Measurements from ENCODE around the gene ARMC3. TPM values are rescaled to one million over a fixed set of nuclear protein-coding genes. Genes with fewer than 3 reads are reported as not detected.

ARMC3 gene
- total RNA-seq, 1 donor from 2014 or later, result under 0.01 TPM

GRCh38 chr10:23015021-23015707 lies 87.3 kb downstream of the ARMC3 start:
- DNase-seq (ENCODE audit: low read depth) (no peak), FAIRE-seq (no peak)
- H3K27me3 ChIP-seq (ENCODE audit: control insufficient read depth, insufficient read depth, low read length), result peaks cover 2% of the 10 kb centered on the region
- TF ChIP-seq, protein P1, sequence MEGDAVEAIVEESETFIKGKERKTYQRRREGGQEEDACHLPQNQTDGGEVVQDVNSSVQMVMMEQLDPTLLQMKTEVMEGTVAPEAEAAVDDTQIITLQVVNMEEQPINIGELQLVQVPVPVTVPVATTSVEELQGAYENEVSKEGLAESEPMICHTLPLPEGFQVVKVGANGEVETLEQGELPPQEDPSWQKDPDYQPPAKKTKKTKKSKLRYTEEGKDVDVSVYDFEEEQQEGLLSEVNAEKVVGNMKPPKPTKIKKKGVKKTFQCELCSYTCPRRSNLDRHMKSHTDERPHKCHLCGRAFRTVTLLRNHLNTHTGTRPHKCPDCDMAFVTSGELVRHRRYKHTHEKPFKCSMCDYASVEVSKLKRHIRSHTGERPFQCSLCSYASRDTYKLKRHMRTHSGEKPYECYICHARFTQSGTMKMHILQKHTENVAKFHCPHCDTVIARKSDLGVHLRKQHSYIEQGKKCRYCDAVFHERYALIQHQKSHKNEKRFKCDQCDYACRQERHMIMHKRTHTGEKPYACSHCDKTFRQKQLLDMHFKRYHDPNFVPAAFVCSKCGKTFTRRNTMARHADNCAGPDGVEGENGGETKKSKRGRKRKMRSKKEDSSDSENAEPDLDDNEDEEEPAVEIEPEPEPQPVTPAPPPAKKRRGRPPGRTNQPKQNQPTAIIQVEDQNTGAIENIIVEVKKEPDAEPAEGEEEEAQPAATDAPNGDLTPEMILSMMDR (IDR thresholded peaks at IDR 0.05; ENCODE audit: insufficient read depth, low read length, severe bottlenecking), result no peak
- H3K4me3 ChIP-seq (ENCODE audit: low read depth, low read length), result no peak overlapping the region
- no peaks in the 10 kb centered on the region for H3K36me3 ChIP-seq (ENCODE audit: control insufficient read depth, insufficient read depth, low read length)

DNA sequence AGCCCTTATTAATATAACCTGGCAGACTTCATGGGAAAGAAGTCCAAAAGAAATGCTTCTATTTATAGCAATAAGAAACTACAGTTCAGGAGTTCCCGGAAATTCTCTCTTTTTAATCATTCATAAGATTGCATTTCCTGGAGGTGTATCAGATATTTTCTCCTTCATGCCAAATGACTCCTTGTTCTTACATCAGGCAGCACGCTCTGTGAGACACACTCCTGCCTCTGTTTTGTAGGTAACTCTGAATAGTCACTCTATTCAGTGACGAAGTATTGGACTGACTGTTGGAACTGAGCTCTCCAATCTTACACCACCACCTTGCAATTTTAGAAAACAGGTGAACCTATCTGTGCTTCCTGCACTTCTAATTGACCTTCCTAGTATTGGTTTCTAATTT lies 88.8 kb downstream of the ARMC3 start:
- DNase-seq (ENCODE audit: low read depth) (no peak), FAIRE-seq (no peak)
- TF ChIP-seq, protein P1 (IDR thresholded peaks at IDR 0.05; ENCODE audit: insufficient read depth, low read length, severe bottlenecking), result no peak
- Histone ChIP-seq H3K4me3 (ENCODE audit: low read depth, low read length) (no peak overlapping the region), H3K36me3 (ENCODE audit: control insufficient read depth, insufficient read depth, low read length) (no peaks in the 10 kb centered on the region), H3K27me3 (ENCODE audit: control insufficient read depth, insufficient read depth, low read length) (peaks cover 2% of the 10 kb centered on the region)

- no peak overlapping the region for H3K4me3 ChIP-seq (ENCODE audit: low read depth, low read length)
- DNase-seq (ENCODE audit: low read depth), result no peak
- no peak for FAIRE-seq
- TF ChIP-seq, protein P1 (IDR thresholded peaks at IDR 0.05; ENCODE audit: insufficient read depth, low read length, severe bottlenecking), result no peak
- H3K27me3 ChIP-seq (ENCODE audit: control insufficient read depth, insufficient read depth, low read length), result no peaks in the 10 kb centered on the region
- H3K36me3 ChIP-seq (ENCODE audit: control insufficient read depth, insufficient read depth, low read length), result no peaks in the 10 kb centered on the region
Observed at GRCh38 chr10:23019633-23020032, 91.8 kb downstream of the ARMC3 start.

- TF ChIP-seq, protein P1 (IDR thresholded peaks at IDR 0.05; ENCODE audit: insufficient read depth, low read length, severe bottlenecking), result no peak
- Histone ChIP-seq H3K4me3 (ENCODE audit: low read depth, low read length) (no peak overlapping the region), H3K27me3 (ENCODE audit: control insufficient read depth, insufficient read depth, low read length) (no peaks in the 10 kb centered on the region), H3K36me3 (ENCODE audit: control insufficient read depth, insufficient read depth, low read length) (no peaks in the 10 kb centered on the region)
- DNase-seq (ENCODE audit: low read depth) (no peak), FAIRE-seq (no peak)
Observed at GRCh38 chr10:23021430-23021829, 93.6 kb downstream of the ARMC3 start.

GRCh38 chr10:23024002-23024401 lies 96.1 kb downstream of the ARMC3 start:
- H3K4me3 ChIP-seq (ENCODE audit: low read depth, low read length), result no peak overlapping the region
- no peaks in the 10 kb centered on the region for H3K36me3 ChIP-seq (ENCODE audit: control insufficient read depth, insufficient read depth, low read length)
- TF ChIP-seq, protein P1 (IDR thresholded peaks at IDR 0.05; ENCODE audit: insufficient read depth, low read length, severe bottlenecking), result no peak
- no peak for FAIRE-seq
- no peaks in the 10 kb centered on the region for H3K27me3 ChIP-seq (ENCODE audit: control insufficient read depth, insufficient read depth, low read length)
- DNase-seq (ENCODE audit: low read depth), result no peak

DNA sequence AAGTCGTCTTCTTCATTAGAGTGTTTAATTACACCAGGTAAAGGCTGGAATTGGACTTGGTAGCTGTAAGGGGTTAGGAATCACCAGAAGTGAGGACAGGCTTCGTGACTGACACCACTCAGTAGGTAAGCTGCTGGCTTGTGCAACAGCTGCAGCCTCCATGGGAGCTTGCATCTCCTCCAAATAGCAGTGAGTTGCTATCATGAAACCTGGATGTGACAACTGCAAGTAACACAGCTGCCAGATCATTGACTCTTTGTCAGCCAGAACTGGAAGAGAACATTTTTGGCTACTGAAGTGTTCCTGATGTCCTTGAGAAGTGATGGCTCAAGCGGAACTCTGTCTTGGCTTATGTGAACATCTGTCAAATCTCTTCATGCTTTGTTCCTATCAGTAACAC lies 103.5 kb downstream of the ARMC3 start:
- Histone ChIP-seq H3K4me3 (ENCODE audit: low read depth, low read length) (no peak overlapping the region), H3K36me3 (ENCODE audit: control insufficient read depth, insufficient read depth, low read length) (no peaks in the 10 kb centered on the region), H3K27me3 (ENCODE audit: control insufficient read depth, insufficient read depth, low read length) (peaks cover 2% of the 10 kb centered on the region)
- FAIRE-seq, result peak; percentile 88
- TF ChIP-seq, protein P1 (IDR thresholded peaks at IDR 0.05; ENCODE audit: insufficient read depth, low read length, severe bottlenecking), result no peak
- no peak for DNase-seq (ENCODE audit: low read depth)

All from bronchial epithelial cell (primary cell).